ENCODE results near the gene HDAC4.

HDAC4 gene

DNA sequence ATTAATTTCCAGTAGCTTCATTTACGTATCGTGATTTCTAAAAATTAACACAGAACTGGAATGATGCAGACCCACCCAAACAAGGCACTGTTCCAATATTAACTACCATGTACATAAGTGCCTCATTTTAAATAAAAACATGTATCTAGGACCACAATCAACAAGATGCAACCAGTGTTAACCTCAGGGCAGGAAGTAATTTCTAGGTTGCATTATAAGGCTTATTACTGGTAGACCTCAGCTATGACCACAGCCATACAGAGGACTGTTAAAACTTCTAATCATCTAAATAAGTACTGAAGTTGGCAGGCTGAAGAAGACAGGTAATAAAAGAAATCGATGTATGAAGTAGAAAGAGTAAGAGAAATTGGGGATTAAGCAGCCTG is 262.9 kb downstream of the HDAC4 start:
- no peak for DNase-seq (ENCODE audit: low read depth)

DNA sequence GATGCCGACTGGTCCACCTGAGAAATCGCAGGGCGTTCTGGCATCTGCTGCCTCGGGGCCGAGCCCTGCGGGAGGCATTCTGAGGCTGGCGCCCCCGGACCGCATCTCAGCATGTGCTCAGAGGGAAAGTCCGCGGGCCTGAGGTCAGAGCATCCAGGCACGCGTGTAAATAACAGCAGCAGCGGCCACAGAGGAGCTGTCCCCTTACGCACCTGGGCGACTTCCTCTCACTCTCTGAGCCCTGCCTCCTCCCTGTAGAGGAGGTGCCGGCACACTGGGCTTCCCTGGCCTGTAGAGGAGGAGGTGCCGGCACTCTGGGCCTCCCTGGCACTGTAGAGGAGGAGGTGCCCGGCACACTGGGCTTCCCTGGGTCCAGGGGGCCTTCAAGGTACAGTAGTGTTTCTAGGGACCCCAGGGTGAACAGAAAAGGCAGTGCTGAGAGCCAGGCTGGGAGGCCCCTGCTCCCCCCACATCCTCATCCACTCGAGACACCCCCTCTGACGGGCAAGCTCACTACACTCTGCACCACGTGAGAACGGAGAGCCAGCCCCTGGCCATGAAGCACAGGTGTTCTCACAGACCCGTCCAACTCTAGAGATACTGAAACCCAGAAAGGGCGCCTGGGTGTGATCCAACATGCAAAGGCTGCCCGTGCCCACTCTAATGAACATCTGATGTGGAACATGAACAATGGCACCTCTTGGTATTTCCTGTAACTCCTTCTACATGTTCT is 263.5 kb downstream of the HDAC4 start:
- DNase-seq (ENCODE audit: low read depth), result no peak

DNA sequence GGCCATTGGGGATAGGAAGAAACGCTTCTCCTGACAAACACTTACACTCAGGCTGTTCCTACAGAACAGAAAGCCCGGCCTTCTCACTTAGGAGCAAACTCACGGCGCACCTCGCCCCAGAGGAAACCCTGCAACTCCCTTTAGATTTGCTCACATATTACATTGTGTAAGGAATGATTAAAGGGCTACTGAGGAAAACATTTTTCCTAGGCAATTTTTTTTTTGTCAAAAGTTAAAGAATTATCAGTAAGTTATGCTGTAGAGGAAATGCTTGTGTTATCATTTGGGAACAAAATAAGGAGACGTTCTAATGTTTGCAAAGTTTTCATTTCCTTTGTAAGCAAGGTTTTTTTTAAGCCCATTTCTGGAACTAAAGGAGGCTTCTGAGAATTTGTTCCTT is 264.1 kb downstream of the HDAC4 start:
- no peak for DNase-seq (ENCODE audit: low read depth)

DNA sequence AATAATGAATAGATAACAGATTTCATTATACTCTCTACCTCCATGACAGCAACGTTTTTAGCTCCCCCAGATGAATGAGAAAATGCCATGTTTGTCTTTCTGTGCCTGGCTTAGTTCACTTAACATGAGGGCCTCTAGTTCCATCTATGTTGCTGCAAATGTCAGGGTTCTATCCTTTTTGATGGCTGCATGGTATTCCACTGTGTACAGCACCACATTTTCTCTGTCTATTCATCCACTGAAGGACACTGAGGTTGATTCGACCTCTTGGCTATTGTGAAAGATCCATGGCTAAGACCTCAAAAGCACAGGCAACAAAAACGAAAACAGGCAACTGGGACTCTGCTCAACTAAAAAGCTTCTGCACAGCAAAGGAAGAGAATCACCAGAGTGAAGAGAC is 264.6 kb downstream of the HDAC4 start:
- no peak for DNase-seq (ENCODE audit: low read depth)

DNA sequence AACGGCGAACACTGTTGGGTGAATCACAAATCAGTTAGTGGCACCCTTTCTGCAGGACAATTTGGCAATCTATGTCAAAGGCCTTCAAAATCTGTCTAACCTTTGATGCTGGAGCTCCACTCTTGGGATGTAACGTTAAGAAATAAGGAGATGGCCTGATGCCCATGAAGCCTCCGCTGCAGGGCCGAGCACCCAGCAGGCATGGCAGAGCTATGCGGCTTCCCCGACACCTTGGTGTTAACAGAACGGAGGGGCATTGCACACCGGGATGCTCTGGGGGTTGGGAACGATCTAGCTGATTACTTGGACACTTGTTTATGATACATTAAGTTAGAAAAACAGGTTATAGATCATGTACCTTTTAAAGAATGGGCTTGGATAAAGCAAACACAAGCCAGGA is 265.3 kb downstream of the HDAC4 start:
- DNase-seq (ENCODE audit: low read depth), result no peak

- DNase-seq (ENCODE audit: low read depth), result no peak
Measured at GRCh38 chr2:239133945-239134570, 266.8 kb downstream of the HDAC4 start.

DNA sequence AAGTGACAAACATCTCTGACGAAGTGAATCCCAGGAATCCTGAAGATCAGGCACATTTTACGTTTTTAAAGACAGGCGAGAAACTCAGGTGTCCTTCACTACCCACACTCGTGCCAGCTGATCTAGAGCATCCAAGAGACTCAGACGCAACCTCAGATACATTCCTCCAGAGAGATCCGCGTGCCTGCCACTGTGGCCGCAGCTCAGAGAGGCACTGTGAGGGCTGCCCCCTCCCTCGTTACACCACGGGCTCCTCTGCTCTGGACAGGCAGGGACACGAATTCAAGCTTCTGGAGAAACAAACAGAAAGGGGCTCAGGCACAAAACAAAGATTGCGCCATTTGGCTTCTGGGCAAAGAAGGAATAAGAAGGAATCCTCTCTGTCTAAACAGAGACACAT is 268.0 kb downstream of the HDAC4 start:
- DNase-seq (ENCODE audit: low read depth), result no peak

GRCh38 chr2:239132156-239132709 is 268.6 kb downstream of the HDAC4 start:
- DNase-seq (ENCODE audit: low read depth), result no peak

GRCh38 chr2:239131521-239131920 is 269.3 kb downstream of the HDAC4 start:
- no peak for DNase-seq (ENCODE audit: low read depth)

DNA sequence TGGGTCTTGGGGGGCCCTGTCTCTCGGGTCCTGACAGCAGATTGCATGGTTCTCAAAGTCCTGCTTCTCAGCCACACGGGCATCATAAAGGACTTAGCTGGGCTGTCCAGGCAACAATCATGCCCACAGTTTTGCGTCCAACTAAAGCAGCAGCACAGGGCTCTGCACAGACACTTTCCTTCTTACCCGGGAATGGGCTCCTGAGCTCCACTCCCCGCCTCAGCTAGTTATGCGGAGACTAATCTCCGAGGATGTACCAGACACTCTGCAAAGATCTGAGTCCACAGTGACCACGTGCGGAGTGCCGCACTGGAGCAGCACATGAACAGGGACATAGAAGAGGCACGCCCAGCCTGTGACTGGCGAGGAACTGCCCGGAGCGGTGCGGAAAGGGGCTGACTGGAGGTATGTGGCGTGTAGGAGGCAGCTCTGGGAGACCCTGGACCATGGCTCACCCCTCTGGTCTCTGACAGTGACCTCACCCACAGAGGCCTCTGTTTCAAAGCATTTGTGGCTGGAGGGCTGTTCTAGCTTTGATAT is 270.0 kb downstream of the HDAC4 start:
- no peak for DNase-seq (ENCODE audit: low read depth)

GRCh38 chr2:239130041-239130440 is 270.8 kb downstream of the HDAC4 start:
- no peak for DNase-seq (ENCODE audit: low read depth)

- DNase-seq (ENCODE audit: low read depth), result no peak
Measured at GRCh38 chr2:239129147-239129920, 271.5 kb downstream of the HDAC4 start.

DNA sequence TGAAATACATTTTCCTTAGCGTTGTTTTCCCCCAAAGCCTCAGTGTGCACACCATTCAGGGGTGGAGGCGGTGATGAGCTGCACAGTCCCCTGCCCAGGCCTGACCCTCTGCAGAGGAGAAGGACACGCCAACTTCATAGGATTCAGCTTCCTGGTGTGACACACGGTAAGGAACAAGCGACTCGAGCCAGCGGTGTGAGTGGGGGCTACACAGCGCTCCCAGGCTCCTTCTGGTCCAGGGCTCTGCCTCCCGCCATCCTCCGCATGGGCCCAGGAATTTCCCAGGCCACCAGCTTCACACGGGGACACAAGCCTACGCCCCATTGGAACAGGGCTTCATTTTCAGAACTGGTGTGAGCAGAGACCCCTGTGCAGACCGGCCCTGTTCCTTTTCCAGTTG is 272.1 kb downstream of the HDAC4 start:
- DNase-seq (ENCODE audit: low read depth), result no peak

DNA sequence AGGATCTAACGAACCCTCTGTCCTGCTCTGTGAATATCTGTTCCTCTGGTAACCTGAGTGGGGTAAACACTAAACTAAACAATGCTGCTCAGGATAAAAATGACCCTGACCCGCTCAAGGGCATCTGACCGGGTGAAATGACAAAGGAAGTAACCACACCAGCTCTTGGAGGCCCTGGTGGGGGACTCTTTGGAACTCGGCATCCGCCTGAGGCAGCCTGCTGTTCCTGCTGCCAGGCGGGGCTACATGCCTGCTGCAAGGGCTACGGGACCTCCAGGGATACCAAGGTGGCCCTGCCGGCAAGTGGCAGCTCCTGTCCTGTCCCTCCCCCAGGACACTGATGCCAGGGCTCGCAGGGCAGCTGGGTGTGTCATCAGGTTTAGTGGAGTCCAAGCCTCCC is 273.3 kb downstream of the HDAC4 start:
- DNase-seq (ENCODE audit: low read depth), result no peak

DNA sequence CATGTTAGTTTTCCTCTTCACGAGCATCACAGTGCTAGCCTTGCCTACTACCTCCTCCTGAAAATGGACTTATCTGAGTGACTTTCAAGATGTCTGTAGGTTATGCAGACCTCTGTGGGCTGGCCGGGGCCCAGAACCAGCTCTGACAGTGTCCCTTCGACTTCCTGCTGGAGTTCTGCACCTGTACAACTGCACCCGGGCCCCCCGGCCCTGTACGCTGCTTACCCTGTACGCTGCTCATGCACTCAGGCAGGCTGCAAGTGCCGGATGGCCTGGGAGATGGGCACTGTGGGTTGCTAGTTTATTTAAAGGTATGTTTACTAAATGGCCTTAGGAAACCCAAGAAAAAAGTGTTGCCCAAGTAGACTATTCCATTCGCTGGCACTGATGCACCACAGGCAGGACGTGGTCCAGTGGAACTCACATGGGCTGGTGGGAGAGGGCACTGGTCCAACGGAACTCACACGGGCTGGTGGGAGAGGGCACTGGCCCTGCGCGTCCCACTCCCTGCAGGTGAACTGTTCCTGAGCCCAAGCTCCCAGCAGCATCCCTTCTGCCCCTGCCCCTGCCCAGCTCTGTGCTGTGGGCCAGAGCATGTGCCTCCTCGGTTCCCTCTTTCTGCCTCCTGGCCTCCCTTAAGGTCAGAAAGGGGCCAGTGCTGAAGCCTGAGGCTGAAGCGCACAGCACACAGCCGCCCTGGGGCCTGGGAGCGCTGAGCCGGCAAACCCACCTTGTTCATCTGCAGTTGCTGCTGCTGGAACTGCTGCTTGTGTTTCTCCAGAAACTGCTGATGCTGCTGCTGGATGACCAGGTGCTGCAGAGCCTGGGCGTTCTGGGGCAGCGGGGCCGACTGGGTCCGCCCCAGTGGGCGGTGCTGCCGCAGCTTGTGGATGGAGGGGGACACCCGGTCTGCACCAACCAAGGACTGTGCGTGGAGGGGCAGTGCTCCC is 274.8 kb downstream of the HDAC4 start:
- DNase-seq (ENCODE audit: low read depth), result no peak

GRCh38 chr2:239124152-239124899 is 276.5 kb downstream of the HDAC4 start:
- no peak for DNase-seq (ENCODE audit: low read depth)

DNA sequence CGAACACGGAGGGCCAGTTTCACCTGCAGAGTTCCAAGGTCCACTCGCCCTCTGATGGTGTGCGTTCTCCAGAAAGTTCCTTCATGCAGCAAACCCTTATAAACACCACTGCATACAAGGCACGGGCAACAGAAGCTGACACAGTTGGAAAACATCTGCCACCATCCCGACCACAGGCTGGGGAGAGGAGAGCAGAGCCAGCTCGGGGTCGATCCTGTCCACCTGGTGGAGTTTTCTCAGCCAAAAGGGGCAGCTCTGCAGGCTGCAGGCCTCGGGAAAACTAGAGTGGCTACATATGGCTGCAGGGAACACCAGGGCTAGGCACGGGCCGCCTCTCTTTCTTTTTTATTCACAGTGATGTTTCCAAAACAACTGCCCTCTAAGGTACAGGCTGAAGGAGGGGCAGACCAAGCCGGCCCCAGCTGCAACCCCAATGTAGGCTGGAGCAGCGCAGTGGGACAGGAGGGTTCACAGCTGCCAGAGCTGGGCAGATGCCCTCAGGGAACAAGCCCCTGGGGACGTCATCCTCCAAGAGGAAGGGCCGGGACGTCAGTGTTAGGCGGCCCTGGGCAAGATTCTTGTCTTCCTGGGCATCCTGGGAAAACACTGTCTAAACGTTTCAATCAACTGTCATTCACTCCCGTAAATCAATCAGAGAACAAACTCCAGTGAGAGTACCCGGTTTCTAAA is 278.3 kb downstream of the HDAC4 start:
- DNase-seq (ENCODE audit: low read depth), result no peak

DNA sequence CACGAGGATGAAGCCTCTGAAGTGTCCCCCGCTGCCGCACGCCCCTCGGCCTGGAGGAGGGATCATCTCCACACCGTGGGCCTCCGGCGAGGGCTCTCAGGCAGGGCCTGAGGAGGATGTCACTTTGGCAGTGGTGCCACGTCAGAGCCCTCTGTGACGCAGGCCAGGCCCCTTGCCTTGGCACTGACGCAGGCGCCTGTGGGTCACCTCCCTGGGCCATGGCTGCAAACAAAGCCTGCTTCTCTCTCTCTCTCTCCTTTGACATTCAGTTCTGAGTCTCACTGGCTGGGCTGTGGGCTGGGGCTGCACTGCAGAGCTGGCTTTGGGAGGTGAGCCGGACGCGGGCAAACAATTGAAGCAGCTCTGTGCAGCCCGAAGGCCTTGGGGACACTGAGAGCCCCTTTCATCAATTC is 279.2 kb downstream of the HDAC4 start:
- DNase-seq (ENCODE audit: low read depth), result no peak

GRCh38 chr2:239120664-239121063 is 280.2 kb downstream of the HDAC4 start:
- no peak for DNase-seq (ENCODE audit: low read depth)
